GM21381 (cell line): ENCODE measurements around the gene ZBTB8OS.

Experiments used
- ATAC-seq: cut with Tn5 transposase; IDR thresholded peaks from one replicate; pipeline ENCODE4 v1.9.1; 2021; ENCODE audit warnings: mild to moderate bottlenecking, moderate library complexity; ENCODE audit not compliant: unreplicated experiment

ZBTB8OS gene

DNA sequence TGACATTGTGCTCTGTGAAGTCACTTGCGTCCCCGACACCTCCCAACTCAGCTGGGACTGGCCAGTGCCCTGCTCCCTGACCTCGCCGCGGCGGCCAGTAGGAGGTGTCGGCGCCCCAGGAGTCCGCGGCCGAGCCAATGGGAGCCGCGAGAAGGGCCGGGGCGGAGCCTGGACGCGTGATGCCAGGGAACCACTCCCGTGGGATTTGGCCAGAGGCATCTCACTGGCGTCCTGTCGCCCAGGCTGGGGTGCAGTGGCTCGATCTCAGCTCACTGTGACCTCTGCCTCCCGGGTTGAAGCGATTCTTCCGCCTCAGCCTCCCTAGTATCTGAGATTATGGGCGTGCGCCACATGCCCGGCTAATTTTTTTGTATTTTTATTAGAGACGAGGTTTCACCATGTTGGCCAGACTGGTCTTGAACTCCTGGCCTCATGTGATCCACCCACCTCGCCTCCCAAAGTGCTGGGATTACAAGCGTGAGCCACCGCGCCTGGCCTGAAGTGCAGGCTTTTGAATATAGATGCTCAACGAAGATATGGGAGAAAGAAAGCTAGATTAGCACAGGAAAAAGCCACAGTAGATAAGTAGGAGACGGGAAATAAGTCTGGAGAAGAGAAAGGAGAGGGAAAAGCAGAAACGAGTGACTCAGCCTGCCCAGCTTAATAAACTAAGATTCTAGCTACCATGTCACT is 38.0 kb downstream of the ZBTB8OS start:
- ATAC-seq, result peak; percentile 91

DNA sequence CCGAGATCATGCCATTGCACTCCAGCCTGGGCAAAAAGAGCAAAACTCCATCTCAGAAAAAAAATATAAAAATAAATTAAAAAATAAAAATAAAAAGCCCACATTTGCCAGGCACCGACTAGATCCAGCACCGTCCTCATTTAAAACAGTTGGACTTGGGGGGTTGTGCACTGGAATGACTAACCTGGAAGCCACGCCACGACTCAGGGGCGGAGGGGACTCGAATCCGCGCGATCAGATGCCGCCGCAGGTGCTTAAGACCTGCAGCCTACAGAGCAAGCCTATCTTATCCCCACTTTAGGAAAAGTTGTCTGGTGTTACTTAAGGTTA is 38.5 kb downstream of the ZBTB8OS start:
- ATAC-seq, result no peak

DNA sequence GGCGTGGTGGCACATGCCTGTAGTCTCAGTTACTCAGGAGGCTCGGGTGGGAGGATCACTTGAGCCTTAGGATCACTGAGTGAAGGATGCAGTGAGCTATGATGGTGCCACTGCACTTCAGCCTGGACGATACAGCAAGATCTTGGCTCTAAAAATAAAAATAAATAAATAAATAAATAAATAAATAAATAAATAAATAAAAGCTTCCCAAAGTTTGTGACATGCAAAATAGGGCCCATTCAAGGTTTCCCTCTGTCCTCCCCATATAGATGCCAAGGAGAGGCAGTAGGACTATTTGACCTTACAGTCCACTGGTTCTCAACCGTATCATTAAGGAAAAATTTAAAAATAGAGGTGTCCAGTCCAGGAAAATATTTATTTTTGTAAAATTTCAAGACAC is 41.2 kb downstream of the ZBTB8OS start:
- no peak for ATAC-seq

DNA sequence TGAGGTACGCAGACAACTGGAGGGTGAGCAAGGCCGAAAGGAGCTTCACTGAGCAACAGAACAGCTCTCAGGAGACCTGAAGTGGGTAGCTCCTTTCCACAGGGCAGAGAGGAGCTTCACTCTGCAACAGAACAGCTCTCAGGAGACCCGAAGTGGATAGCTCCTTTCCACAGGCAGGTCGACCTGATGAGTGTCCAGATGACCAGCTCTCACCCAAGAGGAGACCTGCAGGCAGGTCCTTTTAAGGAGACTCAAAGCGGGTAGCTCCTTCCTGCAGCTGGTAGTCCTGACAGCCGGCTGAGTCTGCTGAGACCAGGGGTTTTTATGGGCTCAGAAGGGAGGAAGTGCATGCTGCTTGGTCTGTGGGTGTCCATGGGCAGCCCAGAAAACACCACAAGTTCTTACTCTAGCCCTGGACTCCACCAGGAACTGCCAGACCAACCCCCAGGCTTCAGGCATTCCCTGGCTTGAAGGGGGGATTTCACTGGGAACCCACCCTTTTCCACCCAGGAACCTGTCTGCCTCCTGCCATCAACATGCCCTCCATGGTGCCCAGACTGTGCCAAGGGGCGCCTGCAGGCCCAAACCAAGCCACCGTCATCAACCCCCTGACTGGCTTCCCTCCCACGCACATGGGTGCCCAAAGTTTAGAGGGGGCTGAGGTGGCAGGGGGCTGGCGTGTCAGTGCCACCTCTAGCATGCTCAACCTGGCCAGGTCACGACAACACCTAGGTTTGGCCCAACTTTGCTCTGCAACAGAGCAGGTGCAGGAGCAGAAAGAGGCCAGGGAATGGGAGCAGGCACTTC is 43.6 kb downstream of the ZBTB8OS start:
- no peak for ATAC-seq

DNA sequence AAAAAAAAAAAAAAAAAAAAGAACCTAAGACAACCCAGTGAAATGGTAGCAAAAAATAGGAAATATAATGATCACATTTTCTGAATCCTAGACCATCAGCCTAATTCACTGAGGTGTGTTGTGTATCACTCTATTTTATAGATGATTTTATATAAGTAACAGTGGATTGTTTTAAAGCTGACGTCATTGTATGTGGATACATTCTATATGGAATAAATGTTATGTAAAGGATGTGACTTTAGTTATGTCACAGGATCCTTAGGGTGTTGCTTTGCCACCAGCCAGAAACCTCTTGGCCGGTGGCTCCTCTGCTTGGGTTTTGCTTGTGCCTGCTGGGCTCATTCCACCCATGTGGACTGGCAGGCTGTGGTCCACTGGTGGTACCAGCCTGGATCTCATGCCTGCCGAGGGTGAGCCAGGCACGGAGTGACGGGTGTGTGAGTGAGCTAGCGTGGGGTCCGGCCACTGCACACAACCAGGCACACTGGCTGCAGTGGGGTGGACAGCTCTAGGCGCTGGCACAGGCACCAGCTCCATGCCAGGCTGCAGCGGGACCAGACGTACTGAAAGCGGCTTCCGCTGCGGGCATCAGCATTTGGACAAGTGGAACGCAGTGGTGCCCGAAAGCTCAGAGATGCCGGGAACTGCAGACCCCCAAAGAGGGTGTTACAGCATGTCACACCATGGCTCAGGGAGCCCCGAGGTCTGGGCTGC is 44.5 kb downstream of the ZBTB8OS start:
- ATAC-seq, result no peak

DNA sequence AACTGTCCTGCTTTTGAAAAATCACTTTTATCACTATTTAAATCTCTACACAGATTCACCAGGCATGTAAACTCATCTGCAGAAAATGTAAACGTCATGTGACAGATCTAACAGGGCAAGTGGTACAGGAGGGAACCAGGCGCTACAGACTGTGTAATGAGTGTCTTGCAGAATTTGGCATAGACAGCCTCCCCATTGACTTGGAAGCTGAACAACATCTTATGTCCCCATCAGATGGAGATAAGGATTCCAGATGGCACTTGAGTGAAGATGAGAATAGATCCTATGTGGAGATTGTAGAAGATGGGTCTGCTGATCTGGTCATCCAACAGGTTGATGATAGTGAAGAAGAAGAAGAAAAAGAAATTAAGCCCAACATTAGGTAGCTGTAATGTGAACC is 50.3 kb downstream of the ZBTB8OS start:
- ATAC-seq, result no peak

DNA sequence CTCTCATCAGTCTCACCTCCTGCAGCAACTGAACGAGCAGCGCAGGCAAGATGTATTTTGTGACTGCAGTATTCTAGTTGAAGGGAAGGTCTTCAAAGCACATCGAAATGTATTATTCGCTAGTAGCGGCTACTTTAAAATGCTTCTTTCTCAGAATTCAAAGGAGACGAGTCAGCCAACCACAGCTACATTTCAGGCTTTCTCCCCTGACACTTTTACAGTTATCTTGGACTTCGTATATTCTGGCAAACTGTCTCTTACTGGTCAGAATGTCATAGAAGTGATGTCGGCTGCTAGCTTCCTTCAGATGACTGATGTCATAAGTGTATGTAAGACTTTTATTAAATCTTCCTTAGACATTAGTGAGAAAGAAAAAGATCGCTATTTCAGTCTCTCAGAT is 57.4 kb downstream of the ZBTB8OS start:
- ATAC-seq, result no peak

DNA sequence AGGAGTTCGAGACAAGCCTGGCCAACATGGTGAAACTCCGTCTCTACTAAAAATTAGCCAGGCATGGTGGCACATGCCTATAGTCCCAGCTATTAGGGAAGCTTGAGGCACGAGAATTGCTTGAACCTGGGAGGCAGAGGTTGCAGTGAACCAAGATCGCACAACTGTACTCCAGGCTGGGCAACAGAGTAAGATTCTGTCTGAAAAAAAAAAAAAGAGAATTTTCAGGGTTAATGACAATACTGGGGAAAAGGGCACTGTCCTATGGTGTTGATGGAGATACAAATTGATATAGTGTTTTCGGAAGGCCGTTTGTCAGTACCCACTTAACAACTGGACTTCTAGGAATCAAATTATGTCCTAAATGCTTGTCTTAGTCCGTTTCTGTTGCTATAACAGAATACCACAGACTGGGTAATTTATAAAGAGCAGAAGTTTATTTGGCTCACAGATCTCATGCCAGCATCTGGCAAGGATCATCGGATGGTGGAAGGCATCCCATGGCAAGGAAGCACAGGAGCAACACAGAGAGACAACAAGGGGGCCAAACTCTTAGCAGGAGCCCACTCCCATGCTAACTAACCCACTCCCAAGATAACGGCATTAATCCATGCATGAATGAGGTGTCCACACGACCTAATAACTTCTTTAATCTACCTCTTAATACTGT is 69.9 kb downstream of the ZBTB8OS start:
- no peak for ATAC-seq
